Esophagus mucosa (tissue), 1 donor: ENCODE results near the gene PIK3CG. TPM values are rescaled to one million over a fixed set of nuclear protein-coding genes. Genes with fewer than 3 reads are reported as not detected.

Experiments used
- ATAC-seq: fragments of 200-7000 bp; cut with Tn5 transposase; one replicate; pipeline ENCODE4 v1.9.1; 2020
- total RNA-seq: library from RNA; stranded (reverse); gene quantifications from one replicate; pipeline ENCODE4 v1.2.4, GENCODE V29; 2023
- donor health status: DM: yes; HTN: yes; CAD: no.

PIK3CG gene
- total RNA-seq, 1 donor from 2014 or later = 0.56 TPM

DNA sequence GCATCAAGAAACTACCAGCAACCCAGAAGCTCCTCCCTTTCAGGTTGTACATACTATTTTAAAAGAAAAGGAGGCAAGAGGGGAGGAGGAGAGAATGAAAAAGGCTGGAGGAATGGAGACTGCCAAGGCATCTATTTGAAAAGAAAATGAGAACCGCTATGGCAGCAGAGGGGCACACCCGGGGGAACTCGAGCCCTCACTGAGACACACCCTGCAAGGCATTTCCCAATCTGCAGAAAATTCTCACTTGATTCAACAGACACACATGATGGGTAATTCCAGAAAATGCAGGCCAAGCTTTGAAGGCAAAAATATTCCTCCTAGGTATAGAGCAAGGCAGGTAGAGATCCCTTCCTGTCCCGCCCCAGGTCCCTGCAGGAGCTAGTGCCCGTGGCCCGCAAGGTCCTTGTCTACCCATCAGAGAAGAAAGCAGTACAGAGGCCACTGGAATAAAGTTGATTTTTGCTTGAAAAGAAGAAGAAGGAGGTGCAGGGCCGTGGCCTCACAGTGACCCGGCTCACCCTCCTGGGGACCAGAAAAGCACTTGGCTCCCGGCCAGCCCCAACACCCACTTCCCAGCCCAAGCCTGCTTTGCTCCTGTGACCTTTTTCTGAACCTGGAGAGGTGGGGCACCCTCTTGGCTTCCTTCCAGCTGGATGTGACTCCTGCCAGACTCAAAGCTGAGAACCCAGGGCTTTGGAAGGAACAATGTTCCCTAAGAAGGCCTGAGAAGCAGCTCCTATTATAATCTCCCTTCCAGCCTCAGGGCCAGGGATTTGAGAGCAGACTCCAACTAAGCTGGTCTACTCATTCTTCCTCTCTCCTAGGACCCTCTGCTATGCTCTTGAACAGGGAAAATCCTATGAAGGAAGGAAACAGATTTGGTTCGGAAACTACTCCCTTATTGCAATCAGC, 6.2 kb upstream of the PIK3CG start:
- peak; percentile 75 for ATAC-seq

DNA sequence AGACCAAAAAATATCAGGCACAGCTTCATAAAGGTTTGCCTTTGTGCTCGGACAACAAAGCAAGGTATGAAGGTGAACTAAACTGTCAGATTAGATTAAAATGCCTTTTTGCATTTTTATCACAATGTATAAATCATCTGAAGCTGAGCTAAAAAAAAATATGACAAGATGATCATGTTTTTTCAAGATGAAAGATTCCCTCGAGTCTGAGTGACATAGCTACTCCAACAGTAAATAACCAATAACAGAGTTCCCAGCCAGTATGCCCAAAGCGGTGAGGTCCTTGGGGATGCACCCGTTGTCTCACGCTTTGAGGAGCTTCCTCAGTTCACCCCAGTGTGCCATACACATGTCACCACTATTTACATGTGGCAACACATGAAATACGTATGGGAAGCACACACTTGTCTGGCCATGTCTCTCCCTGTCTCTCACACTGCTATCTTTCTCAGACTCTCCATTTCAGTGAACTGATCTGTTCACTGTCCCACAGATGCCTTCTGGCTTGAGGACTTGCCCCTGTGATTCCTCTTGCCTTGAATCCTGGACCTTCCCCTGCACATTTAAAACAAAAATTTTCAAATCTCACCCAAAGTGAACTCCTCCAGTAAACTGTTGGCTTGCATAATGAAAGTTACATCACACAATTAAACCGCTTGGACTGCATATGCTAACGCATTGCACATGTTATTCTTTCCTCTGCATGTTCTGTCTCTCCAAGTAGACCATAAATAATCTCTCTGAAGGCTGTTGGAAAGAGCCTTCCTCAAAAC, 2.6 kb upstream of the PIK3CG start:
- ATAC-seq = no peak

DNA sequence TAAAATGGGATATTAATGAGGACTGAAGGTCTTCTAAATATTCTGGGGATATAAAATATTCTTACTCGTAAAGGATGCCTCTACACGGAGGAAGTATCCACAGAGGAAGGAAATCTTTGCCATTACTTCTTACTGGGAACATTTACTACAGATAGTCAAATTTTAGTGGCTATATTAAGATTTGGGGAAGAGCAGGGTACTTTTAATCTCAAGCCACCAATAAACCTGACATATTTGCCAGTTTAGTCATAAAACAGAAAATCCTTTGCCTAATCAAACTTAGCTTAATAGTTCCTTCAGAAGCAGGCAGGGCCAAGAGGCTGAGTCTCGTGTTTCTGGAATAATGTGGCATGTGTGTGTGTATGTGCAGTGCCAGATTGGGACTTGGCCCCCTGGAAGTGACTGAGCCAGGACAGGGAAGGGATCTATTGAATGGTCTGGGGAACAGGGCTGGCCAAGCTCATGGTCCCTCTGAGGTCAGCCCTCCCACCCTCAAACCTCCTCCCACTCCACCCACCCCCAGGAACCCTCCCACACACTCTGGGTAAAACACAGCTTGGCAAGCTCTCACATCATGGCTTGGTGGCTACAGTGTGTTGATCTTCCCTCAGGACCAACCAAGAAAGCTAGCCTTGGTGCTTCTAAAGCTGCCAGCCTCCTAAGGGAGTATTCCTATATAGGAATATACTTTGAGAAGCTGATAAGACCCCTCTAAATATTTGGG, 1.6 kb upstream of the PIK3CG start:
- no peak for ATAC-seq

DNA sequence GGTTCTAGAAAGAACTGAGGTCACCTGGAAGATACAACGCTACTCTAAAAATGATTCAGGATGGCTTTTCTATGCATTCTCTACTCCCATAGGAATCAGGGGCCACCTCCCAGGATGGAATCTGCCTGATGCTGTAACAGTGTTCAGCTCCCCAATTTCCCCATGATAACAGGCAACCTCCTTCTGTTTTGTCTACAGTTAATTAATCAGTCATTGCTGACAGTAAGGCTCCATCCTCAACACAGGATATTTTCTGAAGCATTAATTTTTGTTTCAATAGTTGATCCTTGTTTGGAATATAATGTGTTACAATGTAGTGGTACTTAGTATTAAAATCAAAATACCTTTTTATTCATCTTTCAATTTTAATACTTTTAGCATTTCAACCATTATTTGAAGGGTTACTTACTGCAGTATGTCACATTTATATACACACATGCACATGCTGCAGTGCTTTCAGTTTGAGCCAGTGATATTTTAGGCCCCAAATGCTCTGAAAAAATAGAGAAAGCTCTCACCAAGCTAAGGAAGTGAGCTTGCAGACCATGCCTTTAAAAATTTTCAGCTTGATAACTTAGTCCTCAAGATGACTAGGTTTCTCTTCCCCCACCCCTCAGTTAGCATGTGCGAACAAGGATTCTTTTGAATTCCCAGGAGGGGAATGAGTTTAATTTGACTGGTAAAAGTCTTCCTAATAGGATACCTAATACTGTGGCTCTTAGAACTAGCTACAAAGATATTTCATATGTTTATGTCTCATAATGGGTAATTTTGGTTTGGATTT, 592 bp upstream of the PIK3CG start:
- no peak for ATAC-seq

DNA sequence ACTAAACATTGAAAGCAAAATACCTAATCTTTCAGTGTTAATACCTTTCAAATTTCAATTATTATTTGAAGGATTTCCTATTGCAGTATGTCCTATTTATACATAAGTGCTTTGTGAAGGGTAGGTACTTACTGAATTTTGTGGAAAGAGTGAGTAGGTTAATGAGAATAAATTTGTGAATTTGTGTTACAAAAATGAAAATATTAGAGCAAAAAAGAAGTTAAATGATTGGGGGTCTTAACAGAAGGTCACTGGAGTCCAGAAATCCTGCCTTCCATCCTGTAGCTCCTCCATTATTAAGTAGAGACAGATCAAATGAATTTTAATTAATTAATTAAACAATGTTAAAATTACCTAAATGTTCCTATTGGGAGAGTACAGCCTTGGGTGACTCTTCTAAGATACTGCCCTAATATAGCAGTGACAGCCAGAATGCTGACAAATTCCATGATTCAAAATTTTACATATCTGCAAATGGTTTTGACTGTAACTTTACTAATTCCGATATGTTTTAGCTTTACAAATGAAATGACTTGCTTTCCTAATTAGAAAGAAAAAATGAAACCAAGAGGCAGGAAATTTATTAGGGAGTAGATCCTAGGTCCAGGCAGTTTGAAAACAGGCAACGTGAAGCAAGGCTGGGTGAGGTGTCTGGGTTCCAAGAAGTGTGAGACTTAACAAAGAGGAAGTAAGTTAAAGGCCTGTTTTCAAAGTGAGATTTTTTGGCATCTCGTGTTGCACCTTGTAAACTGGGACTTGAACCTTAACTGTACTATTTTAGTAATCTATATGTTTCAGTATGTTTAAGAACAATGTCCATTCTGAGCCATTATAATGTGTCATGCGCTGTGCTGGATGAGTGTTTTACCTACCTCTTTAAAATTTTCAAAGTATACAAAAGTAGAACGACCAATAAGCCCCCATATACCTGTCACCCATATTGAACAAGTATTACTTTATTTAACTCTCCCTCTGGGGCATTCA, 1.5 kb downstream of the PIK3CG start:
- ATAC-seq = no peak

DNA sequence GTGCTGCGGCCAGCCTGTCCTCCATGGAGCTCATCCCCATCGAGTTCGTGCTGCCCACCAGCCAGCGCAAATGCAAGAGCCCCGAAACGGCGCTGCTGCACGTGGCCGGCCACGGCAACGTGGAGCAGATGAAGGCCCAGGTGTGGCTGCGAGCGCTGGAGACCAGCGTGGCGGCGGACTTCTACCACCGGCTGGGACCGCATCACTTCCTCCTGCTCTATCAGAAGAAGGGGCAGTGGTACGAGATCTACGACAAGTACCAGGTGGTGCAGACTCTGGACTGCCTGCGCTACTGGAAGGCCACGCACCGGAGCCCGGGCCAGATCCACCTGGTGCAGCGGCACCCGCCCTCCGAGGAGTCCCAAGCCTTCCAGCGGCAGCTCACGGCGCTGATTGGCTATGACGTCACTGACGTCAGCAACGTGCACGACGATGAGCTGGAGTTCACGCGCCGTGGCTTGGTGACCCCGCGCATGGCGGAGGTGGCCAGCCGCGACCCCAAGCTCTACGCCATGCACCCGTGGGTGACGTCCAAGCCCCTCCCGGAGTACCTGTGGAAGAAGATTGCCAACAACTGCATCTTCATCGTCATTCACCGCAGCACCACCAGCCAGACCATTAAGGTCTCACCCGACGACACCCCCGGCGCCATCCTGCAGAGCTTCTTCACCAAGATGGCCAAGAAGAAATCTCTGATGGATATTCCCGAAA, 2.7 kb downstream of the PIK3CG start:
- no peak for ATAC-seq

DNA sequence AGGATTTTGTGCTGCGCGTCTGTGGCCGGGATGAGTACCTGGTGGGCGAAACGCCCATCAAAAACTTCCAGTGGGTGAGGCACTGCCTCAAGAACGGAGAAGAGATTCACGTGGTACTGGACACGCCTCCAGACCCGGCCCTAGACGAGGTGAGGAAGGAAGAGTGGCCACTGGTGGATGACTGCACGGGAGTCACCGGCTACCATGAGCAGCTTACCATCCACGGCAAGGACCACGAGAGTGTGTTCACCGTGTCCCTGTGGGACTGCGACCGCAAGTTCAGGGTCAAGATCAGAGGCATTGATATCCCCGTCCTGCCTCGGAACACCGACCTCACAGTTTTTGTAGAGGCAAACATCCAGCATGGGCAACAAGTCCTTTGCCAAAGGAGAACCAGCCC, 3.3 kb downstream of the PIK3CG start:
- ATAC-seq = no peak

DNA sequence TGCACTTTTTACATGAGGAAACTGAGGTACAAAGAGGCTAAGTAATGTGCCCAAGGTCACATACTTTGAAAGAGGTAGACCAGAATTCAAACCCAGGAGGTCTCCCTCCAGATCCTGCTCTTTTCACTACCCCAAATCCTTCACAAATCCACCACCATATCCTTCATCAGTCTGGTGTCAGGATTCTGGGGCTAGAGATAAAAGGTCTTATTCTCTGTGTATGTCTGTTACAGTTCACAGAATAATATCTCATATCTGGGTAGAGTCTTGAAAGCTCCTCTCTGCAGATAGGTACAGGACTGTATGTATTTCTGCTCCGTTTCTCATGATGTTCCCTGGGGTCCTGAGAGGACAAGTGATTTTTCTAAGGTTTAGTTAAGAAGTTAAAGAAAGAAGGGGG, 4.9 kb downstream of the PIK3CG start:
- ATAC-seq = no peak

DNA sequence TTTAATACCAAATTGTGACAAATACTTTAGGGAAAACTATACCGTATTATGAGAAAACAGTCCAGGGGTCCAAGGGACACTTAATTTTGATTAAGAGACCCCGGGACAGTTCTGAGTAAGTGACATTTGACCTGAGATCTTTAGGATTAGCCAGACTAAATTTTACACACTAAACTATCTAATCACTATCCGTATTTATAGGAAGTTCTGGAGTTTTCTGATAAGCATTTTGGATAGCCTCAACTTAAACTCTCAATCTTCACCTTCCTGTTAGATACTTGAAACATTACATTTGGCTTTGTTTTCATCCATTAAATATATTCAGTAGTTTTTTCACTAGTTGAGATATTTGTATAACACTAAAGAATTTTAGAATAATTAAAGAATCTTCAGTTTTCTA, 5.4 kb downstream of the PIK3CG start:
- ATAC-seq = no peak

DNA sequence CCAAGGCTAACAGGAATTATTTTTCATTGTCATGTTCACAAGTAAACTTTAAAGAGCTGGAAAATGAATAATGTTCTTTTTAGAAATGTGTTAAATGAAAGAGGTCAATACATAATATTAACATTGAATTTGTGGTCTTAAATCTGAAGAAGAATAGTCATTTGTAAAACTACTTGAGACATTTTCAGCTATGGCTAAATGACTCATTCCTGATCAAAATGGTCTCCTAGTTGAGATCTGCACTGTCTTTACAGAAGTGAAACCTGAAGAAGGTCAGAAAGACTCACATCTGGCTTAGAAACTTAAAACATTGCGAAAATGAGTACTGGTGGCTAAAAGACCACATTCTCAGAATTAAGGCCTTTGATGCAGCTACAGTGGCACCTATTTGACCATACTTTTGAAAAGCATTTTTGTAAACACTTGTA, 5.9 kb downstream of the PIK3CG start:
- ATAC-seq = no peak

DNA sequence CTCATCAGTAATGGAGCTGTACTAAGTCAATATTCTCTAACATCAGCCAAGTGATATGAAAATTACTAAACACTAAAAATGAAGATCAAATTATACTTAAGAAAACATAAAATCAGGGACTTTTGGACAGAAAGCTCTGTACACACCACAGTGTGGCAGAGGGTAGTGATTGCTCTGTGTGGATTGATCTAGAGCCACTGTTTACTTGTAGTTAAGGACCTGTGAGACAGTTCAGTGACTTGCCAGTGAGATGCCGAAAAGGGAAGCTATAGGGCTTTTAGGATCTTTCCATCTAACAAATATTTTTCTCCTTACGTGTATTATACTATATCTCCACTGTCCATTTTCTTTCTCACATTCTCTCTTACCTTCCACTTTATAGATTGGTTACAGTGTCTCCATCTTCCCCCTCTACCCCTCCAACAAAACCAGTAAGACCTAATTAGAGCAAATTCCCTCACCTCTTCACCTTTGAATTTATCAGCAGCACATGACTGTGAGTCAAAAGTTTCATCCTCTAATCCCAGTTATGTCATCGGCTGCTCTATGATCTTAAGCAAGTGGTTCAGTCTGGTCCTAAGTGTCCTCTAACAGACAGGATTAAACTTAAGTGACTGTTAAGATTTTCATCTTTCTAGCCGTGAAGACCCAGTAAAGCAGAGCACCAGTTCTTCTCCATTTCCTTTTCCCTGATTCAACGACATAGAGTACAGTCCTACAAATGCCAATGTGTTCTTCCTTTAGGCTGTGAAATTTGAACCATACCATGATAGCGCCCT, 6.9 kb downstream of the PIK3CG start:
- ATAC-seq = no peak

DNA sequence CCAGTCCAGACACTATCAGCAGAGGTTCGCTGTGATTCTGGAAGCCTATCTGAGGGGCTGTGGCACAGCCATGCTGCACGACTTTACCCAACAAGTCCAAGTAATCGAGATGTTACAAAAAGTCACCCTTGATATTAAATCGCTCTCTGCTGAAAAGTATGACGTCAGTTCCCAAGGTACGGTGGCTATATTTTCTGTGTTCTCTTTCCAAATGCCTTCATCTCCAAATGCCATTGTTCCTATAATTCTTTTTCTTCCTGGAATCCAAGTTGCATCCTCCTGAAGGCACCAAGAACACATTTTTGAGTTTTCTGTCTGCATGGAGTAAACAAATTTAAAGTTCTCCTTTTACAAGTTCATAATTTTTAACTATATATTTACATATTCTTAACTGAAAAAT, 7.7 kb downstream of the PIK3CG start:
- ATAC-seq = no peak

DNA sequence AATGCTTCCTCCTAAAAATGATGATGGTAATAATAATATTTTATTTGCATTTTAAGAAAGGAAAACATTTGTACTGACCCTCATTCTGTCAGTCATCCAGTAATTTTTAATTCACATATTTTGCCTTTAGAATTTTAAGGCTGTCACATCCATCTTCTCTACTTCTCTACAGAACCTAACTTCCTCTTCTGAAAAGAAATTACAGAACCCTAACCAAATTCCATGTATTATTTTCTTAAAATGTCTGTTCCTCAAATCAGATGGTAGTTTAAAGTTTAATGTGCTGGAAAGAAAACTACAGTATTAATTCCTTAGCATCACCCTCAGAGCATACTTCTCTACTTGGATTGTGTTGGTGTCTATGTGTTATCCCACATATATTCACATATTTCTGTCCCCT, 9.0 kb downstream of the PIK3CG start:
- ATAC-seq = no peak

DNA sequence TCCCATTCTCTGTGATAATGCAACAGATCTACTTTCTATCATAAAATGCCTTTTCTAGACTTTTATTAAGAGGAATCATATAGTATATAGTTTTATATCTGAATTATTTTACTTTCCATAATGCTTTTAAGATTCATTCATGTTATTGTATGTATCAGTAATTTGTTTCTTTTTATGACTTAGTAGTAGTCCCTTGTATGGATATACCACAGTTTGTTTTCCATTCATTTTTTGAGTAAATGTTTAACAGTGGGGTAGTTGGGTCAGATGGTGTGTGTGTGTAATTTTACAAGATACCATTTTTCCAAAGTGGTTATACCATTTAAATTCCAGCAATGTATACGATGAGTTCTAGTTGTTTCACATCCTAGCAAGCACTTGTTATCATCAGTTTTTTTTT, 10.4 kb downstream of the PIK3CG start:
- no peak for ATAC-seq

DNA sequence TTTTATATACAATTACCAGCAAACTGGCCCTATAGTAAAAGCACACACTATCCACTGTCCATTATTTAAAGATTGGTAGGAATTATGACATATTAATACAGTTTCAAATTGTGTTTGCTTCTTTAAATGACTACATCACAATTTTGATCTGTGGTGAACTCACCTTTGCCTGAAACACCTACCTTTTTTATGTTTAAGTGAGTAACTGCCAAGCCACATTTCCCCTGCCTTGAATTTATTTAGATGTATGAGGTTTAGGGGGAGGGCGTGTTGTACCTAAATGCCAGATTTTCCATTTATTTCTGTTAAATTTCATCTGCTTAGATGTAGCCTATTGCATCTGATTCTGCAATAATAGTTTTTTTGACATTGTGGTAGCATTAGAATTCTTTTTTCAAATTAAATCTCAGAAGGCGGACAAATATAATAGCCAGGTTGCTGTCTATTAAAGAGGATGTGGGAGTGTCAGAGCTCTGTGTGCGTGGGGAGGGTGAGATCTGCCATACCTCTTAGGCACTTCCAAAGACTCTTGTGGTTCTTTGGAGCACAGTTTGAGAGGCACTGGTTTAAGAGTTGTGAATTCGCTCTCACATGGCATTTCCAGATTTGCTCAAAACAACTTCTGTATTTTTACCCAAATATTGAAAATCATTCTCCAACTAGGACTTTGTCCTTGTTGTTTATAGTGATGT, 13.8 kb downstream of the PIK3CG start:
- no peak for ATAC-seq

DNA sequence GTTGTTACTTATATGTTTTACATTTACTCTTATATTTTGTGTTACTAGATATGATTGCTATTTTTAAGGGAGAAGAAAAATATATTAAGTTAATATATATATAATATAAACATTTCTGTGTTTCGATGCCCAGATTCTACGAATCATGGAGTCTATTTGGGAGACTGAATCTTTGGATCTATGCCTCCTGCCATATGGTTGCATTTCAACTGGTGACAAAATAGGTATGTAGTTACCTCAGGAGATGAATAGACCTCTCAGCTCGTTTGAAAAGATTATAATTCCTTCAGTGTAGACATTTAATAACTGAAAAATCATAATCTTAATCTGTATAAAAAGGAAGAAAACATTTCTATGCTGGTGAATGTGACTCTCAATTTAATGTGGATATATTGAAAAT, 16.9 kb downstream of the PIK3CG start:
- ATAC-seq = no peak

DNA sequence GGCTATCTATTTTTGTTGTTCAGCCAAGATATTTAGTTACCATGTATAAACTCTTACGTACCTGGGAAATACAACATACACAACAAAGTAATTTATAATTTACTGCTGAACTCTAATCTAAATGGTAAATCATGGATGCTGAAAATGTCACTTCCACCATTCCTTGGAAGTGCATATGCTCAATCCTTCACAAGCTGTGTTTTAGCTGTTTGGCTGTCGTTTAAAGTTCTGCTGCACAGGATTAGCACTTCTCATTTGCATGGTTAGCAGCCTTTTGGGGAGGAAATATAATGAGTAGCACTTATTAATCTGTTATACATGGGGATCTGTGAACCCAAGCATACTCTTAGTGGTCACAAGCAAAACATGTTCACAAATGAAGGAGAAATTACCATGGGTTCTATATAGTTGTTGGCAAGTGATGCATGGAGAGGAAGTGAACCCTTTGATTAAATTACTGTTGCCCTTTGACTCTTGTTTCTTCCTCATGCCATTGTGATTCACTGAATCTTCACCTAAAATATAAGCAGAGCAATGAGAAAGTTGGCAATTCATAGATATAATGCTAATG, 18.5 kb downstream of the PIK3CG start:
- ATAC-seq = no peak

DNA sequence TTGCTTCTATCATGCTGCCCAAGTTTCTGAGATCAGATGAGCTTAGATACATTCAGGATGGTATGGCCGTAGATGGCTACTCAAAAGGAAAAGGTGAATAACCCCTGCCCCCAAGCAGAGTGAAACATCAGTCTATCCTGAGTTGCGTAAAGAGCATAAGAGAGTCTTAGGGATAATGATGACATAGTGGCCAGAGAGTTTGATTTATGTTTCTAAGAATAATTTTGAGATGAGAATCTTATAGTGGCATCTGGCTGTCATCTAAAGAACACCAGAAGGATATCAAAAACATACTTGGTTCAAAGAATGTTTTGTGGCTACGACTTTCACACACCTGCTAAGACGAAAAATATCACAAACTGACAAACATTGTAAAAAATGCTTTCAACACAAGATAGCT, 20.6 kb downstream of the PIK3CG start:
- no peak for ATAC-seq

DNA sequence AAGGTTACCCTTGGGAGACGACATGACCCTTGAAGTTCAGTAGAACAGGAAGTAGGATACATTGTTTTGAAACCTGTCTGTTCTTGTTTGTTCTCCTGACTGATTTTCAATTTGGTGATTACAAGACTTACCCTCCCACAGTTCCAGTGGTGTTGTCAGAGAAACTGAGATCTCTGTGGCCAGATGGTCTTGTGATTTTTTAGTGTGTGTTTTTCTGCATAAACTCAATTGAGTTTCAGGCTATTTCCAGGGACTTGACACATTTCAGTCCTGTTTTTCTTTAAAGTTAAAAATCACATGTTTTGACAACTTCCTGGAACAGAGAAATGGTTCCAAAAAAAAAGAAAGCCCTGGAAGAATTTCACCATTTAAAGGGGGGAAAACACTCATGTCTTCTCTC, 22.3 kb downstream of the PIK3CG start:
- no peak for ATAC-seq
